Measurements from ENCODE around the gene ETHE1.

- TF ChIP-seq CTCF (IDR thresholded peaks at IDR 0.05; ENCODE audit: low read depth, low read length) (no peak), MAX (IDR thresholded peaks at IDR 0.05; ENCODE audit: low read depth, low read length) (no peak)
Observed at GRCh38 chr19:43570174-43570791, 43.3 kb upstream of the ETHE1 start.

Measured in NB4 (cell line).